Measurements from ENCODE around the gene NDUFS7. TPM values are rescaled to one million over a fixed set of nuclear protein-coding genes. Genes with fewer than 3 reads are reported as not detected.

Gene NDUFS7
- total and polyA plus RNA-seq, 3 donors from 2014 or later: 170 to 176 (median 172) TPM

DNA sequence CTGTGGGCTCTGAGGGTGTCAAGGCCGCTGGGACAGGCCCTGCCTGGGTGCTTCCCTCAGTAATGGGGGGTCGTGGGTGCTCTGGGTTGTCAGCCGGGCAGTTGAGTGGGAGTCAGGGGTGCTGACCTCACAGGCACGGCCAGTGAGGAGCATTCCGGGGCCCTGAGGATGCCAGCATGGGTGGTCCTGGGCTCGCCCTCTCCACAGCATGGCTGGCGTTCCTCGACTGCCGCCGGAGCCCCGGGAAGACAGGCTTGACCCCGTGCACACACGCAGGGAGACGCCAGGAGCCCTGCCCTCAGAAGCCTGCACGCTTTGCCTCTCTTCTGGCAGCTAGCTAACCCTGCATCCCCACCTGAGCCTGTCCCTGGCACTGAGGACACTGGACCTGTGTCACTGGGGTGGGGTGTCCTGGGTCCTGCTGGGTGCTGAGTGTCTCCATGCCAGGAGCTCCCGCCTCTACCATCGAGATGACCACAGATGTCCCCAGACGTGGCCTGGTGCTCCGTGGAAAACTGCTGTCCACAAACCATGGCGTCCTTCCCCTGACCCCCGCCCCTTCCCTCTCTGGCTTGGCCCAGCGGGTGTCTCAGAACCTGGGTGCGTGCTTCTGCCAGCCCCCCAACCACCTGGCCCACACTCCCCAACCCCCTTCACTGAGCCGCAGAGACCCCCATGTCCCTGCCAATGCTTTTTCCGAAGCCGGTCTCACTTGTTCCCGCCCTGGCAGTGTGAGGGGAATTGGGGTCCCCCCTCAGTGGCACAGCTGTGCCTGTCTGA, 4.4 kb upstream of the NDUFS7 start:
- no peaks in the 10 kb centered on the region for H3K36me3 ChIP-seq (ENCODE audit: low read depth, missing control alignments)
- no peak for DNase-seq
- peaks cover 14% of the 10 kb centered on the region for H3K4me1 ChIP-seq
- H3K9me3 ChIP-seq: no peaks in the 10 kb centered on the region
- TF ChIP-seq POLR2A (IDR thresholded peaks at IDR 0.05): no peak
- TF ChIP-seq, protein P1, sequence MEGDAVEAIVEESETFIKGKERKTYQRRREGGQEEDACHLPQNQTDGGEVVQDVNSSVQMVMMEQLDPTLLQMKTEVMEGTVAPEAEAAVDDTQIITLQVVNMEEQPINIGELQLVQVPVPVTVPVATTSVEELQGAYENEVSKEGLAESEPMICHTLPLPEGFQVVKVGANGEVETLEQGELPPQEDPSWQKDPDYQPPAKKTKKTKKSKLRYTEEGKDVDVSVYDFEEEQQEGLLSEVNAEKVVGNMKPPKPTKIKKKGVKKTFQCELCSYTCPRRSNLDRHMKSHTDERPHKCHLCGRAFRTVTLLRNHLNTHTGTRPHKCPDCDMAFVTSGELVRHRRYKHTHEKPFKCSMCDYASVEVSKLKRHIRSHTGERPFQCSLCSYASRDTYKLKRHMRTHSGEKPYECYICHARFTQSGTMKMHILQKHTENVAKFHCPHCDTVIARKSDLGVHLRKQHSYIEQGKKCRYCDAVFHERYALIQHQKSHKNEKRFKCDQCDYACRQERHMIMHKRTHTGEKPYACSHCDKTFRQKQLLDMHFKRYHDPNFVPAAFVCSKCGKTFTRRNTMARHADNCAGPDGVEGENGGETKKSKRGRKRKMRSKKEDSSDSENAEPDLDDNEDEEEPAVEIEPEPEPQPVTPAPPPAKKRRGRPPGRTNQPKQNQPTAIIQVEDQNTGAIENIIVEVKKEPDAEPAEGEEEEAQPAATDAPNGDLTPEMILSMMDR (IDR thresholded peaks at IDR 0.05): no peak
- H3K4me3 ChIP-seq: no peak overlapping the region
- WGBS, 2 donors: 66 to 90% methylated on average over 4 to 27 of the region's 27 CpGs
- intact Hi-C loops (cut with DNase I; ENCODE audit: low total_unique reads): no loop called here
- no peaks in the 10 kb centered on the region for H3K27me3 ChIP-seq
- no peak overlapping the region for H3K27ac ChIP-seq

DNA sequence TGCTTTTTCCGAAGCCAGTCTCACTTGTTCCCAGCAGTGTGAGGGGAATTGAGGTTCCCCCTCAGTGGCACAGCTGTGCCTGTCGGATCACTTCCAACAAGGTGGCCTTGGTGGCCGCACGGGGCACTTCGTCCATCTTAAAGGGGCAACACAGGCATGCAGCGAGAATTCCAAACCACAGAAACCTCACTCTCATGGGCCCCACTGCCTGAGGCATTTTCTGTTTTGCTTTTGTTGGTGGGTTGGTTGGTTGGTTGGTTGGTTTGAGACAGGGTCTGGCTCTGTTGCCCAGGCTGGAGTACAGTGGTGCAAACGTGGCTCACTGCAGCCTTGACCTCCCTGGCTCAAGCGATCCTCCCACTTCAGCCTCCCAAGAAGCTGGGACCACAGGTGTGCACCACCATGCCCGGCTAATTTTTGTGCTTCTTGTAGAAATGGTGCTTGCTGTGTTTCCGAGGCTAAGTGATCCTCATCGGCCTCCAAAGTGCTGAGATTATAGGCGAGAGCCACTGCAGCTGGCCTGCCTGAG, 3.7 kb upstream of the NDUFS7 start:
- intact Hi-C loops (cut with DNase I; ENCODE audit: low total_unique reads): no loop called here
- no peaks in the 10 kb centered on the region for H3K36me3 ChIP-seq (ENCODE audit: low read depth, missing control alignments)
- H3K27me3 ChIP-seq: no peaks in the 10 kb centered on the region
- TF ChIP-seq, protein P1 (IDR thresholded peaks at IDR 0.05): no peak
- TF ChIP-seq POLR2A (IDR thresholded peaks at IDR 0.05): no peak
- H3K9me3 ChIP-seq: no peaks in the 10 kb centered on the region
- peaks cover 14% of the 10 kb centered on the region for H3K4me1 ChIP-seq
- DNase-seq: no peak
- WGBS, 2 donors: 70 to 81% methylated on average over 8 to 12 of the region's 12 CpGs
- H3K4me3 ChIP-seq: no peak overlapping the region
- no peak overlapping the region for H3K27ac ChIP-seq

DNA sequence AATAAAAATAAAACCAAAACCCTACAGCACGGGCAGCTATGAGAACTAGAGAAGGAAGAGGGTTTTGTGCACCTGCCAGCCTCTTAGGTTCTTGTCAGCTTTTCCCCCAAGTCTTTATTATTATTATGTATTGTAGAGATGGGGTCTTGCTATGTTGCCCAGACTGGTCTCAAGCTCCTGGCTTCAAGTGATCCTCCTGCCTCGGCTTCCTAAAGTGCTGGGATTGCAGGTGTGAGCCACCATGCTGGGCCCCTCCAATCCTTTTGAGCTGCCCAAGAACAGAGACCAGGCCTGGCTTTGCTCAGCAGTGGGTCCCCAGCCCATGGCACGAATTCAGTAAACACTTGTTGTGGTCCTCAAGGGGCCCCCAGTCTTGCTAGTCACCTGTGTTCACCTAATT, 1.5 kb upstream of the NDUFS7 start:
- H3K9me3 ChIP-seq: no peaks in the 10 kb centered on the region
- no peaks in the 10 kb centered on the region for H3K27me3 ChIP-seq
- no peak overlapping the region for H3K4me3 ChIP-seq
- H3K36me3 ChIP-seq (ENCODE audit: low read depth, missing control alignments): no peaks in the 10 kb centered on the region
- TF ChIP-seq POLR2A (IDR thresholded peaks at IDR 0.05): no peak
- TF ChIP-seq, protein P1 (IDR thresholded peaks at IDR 0.05): no peak
- intact Hi-C loops (cut with DNase I; ENCODE audit: low total_unique reads): no loop called here
- H3K27ac ChIP-seq: no peak overlapping the region
- no peak for DNase-seq
- peaks cover 15% of the 10 kb centered on the region for H3K4me1 ChIP-seq
- 90% methylated on average over 3 of the region's 3 CpGs for WGBS, 2 donors

DNA sequence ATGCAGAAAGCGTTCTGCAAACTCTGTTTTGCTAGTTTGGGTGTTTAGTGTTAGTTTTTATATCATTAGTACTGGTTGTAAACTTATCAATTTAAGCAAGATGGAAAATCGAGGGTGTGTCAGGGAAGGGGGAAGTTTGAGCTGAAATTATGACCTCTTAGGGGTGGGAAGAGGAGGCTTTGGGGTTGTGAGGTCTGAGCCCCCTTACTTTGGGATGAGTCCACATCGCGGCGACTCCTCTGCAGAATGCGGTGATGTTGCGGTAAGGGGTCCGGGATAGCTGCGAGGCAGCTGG, 743 bp upstream of the NDUFS7 start:
- Histone ChIP-seq H3K27me3 (no peaks in the 10 kb centered on the region), H3K4me3 (peak overlapping the region in 1 of 2 donors; percentile 87), H3K36me3 (ENCODE audit: low read depth, missing control alignments) (no peaks in the 10 kb centered on the region), H3K4me1 (peaks cover 15% of the 10 kb centered on the region), H3K27ac (no peak overlapping the region), H3K9me3 (no peaks in the 10 kb centered on the region)
- intact Hi-C loops (cut with DNase I; ENCODE audit: low total_unique reads): no loop called here
- no peak for DNase-seq
- WGBS, 2 donors: 20 to 22% methylated on average over 9 of the region's 9 CpGs
- TF ChIP-seq, protein P1 (IDR thresholded peaks at IDR 0.05): no peak
- TF ChIP-seq POLR2A (IDR thresholded peaks at IDR 0.05): no peak

DNA sequence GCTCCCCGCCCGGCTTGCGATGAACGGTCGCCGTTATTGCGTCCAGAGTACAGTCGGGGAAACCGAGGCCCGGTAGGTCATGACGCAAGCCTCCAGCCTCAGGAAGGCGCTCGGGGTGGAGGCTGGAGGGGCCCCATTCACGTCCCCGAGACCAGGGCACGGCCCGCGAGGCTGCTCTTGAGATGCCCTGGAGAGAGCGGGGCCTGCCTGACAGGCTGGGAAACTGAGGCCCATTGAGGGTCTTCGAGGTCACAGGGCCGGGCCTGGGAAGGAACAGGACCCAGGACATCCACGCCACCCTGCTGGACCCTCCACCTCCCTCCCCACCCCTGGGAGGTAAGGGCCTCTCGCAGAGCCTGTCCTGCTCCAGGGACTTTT, 367 bp downstream of the NDUFS7 start:
- TF ChIP-seq POLR2A (IDR thresholded peaks at IDR 0.05): no peak
- TF ChIP-seq, protein P1 (IDR thresholded peaks at IDR 0.05): no peak
- peaks cover 15% of the 10 kb centered on the region for H3K4me1 ChIP-seq
- DNase-seq: no peak
- no peaks in the 10 kb centered on the region for H3K27me3 ChIP-seq
- peak overlapping the region; percentile 76 to 83 for H3K27ac ChIP-seq
- peak overlapping the region; percentile 78 to 87 for H3K4me3 ChIP-seq
- H3K9me3 ChIP-seq: no peaks in the 10 kb centered on the region
- WGBS, 2 donors: 1% methylated on average over 11 of the region's 23 CpGs; no CpG with 5 or more reads in 1 of the 2 donors
- intact Hi-C loops (cut with DNase I; ENCODE audit: low total_unique reads): no loop called here
- H3K36me3 ChIP-seq (ENCODE audit: low read depth, missing control alignments): no peaks in the 10 kb centered on the region
